NCI-H2107 (cell line): ENCODE measurements around the gene ZNF688.
"Not testable (repeated sequence)": the region's sequence is repeated elsewhere in the genome, so short reads cannot be mapped to it uniquely, and the experiment has no call there.

Experiments
- DNase-seq: peaks from one replicate; lab custom pipeline; 2025; lab: John Stamatoyannopoulos, UW

Gene ZNF688

DNA sequence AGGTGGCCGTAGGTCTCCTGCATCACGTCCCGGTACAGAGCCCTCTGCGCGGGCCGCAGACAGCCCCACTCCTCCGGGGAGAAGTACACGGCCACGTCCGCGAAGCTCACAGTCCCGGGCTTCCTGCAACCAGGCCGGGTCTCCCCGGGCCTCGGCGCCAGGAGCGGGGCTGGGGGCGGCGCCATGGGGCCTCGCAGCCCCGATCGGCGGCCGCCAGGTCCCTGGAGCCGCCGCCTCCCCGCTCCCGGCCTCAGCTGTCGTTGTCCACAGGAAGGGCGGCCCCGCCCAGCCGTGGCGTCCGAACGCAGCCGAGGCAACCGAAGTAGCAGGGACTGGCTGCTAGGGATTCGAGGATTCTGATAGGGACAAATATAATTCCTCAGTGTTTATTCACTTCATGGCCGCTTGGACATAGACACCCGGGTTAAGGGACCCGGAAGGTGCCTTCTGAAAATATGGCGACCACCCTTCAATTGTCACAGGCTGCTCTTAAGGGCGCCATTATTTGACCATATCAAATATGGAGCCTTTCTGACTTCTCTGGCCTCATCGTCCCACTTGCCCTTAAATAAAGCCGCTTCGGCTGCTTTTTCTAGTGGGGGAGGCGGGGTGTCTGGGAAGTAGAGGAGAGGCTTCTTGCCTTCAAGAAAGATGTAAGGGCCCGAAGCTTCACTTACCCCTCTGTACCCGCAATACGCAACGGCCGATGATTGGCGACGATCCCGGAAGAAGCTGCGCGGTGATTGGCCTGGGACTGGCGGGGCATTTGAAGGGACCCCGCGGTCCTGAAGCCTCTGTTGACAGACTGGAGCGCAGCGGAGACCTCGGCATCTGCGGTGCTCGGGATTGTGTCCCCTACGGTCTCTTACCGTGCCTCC is at the start of gene ZNF688:
TSS of gene ZNF688 (minus strand) at position 270 of the 878 bp plus-strand sequence. CDS start at position 185, 85 bp downstream.
- DNase-seq, result peak; percentile 83

DNA sequence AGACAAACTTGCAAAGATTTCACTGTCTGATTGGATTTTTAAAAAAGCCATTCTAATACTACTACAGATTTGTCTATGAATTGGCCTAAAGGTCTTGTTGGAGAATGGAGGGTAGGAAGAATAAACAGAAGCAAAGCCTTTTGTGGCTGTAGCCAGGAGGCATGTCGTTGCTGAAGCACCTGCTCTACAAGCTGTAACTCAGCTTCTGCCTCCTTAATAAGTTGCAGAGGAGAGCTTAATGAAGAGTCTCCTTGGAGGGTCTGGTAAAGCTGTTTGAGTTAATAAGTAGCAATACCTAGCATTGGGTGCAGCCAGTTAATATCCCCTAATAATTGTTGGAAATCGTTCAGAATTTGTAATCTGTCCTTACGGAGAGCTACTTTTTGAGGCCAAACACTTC is 48.7 kb upstream of the ZNF688 start:
- DNase-seq, result no peak

DNA sequence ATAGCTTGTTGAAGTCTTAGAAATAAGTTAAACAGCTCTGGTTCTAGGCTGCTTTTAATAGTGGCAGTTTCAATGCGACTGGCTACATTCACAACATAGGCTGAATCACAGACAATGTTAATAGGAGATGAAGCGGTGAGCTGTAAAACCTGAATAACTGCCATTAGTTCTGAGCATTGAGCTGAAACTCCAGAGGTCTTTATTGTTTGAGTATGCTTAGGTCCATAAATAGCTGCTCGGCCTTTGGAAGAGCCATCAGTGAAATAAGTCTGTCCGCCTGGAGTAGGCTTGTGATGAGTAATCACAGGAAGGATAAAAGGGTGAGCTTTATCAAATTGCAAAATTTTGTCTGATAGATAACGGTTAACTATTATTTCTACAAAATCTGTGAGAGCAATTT is 48.1 kb upstream of the ZNF688 start:
- no peak for DNase-seq

DNA sequence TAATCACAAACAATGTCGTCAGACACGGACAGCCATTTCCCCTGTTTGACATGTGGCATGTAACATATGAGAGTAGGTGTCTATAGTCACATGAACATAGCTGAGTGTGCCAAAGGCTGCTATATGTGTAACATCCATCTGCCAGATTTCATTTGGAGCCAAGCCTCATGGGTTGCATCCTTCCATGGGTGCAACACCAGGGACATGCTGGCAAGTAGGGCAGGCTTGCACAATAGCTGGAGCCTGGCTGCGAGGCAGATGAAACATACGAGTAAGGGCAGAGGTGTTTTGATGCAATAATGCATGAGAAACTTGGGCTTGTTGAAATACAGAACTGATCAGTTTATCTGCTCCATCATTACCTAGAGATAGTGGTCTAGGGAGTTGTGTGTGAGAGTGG is 47.7 kb upstream of the ZNF688 start:
- DNase-seq, result no peak

DNA sequence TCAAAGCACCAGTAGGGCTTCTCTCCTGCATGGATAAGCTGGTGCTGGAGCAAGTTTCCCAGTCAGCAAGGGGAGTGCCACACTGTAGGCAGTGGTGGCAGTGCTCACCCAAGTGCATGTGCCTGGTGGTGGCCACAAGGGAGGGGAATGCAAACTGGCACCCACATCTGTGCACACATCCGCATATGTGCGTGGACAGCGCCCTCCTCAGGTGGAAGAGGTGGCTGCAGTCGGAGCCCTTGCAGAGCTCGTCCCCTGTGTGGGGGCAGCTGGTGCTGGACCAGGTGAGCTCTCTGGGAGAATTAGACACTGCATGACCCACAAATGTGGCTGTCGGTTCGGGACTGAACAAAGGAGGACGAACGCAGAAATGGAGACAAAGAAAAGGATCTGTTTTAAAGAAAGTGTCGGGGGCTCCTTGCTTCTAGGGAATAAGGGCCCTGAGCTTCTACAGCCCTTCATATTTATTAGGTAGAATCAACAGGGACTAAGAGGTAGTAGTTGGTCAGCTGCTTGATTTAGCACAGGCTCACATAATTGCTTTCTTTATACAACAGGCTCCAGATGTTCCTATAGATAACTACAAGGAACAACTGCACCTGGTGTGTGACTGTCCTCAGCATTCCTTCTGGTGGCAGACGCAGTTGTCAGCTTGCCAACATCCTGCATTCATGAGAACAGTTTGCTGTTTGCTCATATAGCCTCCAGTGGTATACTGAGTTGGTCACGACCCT is 44.0 kb upstream of the ZNF688 start:
- no peak for DNase-seq

DNA sequence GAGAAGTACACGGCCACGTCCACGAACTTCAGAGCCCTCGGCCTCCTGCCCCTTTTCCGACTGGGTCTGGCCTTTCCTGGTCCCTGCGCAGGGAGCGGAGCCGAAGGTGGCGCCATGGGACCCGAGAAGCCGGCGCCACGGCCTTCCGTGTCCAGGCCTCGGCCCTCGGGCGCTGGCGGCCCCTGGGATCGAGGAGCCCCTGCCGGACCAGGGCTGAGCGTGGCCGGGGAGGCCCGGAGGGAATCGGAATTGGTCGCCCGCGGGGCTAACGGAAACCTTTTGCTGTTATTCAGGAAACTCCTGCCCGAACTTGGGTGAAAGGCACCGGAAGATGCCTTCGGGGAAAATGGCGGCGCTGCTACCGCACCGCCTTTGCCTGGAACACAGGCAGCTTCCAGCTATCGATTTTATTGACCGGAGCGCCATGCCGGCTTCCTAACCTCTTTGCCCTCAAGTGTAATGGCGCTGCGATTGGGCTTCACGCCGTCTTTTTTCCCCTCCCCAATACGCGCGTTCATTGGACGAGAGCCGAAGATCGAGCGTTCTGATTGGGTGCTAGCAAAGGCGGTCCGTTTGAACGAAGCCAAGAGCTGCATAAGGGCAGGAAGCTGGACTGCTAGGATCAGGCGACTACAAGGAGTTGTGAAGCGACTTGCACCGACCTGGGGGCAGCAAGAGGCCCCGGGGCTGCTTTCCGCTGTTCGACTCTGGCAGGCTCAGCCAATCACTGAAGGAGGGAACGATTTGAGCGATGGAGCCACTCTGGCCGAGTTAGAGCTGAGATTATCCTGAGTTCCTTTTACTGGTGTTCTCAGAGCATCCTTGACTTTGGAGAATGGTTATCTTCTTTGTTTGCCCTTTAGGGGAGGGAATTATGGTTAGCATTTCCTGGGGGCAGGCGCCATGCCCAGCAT is 38.7 kb upstream of the ZNF688 start, which contains the start of gene ZNF689:
TSS of gene ZNF689 (minus strand) at position 464 of the 914 bp plus-strand sequence. CDS start at position 116, 348 bp downstream.
- DNase-seq, result peak; percentile 97

DNA sequence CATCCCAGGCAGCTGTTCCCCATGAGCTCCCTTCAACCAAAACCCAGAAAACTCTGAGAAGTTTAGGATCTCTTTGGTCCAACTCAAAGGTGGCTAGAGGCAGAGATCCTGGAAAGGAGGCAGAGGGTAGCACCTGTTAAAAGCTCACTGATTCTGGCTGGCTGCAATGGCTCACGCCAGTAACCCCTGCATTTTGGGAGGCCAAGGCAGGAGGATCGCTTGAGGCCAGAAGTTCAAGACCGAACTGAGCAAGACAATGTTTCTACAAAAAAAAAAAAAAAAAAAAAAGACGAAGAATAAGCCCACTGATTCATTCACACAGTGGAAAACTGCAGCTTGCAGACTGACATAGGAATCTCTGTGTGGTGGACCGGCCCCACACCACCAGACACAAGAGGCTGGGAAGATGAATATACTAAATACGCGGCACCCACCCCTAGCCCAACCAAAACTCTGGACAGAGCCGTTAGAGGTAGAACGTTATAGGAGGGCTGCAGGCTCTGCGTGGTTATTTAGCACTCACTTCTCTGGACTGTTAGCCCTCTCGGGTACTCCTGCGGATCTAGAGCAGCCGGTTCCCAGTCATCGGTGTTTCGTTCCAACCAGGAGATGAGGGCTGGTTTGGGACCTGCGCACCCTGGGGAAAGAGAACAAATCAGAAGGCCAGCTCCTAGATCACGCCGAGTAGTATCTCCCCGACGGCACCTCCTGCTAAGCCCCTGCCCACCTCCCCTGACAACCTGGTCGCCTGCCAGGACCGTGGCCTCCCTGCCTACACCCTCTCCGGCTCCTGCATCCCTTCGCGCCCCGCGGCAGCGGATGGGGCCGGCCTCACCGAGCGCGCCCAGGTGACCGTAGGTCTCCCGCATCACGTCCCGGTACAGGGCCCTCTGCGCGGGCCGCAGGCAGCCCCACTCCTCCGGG is 37.8 kb upstream of the ZNF688 start:
- DNase-seq, result peak; percentile 24

DNA sequence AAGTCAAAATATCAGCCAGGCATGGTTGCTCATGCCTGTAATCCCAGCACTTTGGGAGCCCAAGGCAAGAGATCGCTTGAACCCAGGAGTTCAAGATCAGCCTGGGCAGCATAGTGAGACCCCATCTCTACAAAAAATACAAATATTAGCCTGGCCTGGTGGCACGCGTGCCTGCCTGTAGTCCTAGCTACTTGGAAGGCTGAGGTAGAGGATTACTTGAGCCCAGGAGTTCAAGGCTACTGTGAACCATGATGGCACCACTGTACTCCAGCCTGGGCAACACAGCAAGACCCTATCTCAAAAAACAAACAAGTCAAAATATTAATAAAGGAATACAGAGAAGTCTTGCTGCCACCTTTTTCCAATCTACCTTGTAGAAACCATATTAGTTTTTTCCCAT is 34.5 kb upstream of the ZNF688 start:
- no peak for DNase-seq

DNA sequence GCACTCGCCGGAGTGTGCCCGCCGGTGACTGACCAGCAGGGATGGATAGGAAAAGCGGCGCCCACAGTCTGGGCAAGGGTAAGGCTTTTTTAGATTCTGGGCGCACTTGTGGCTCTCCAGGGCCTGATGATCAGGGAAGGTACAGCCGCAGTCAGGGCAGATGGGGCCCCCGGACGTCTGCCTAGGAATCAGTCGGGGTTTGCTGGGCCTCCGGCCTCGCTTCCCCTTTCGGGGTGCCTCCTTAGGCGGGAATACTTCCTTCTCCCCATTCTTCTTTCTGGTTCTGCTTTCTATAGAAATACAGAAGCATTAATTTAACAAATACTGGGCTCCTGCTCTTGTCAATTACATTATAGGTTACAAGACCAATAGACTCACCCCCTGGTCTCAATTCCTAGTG is 33.6 kb upstream of the ZNF688 start:
- DNase-seq, result no peak

DNA sequence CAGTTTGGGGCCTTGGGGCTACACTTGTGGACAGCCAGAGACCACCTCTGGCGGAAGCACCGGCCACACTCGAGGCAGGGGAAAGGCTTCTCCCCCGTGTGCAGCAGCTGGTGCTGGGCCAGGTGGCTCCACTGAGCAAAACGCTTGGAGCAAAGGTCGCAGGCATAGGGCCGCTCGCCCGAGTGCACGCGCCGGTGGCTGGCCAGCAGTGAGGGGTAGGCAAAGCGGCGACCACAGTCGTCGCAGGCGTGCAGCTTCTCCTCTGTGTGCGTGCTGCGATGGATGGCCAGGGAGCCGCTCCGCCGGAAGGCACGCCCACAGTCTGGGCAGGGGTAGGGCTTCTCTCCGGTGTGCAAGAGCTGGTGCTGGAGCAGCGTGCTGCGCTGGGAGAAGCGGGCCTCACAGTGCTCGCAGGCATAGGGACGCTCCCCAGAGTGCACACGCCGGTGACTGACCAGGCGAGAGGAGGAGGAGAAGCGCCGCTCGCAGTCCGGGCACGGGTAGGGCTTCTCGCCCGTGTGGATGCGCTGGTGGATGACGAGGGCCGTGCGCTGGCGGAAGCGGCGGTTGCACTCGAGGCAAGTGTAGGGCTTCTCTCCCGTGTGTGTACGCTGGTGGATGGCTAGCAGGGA is 32.9 kb upstream of the ZNF688 start:
- DNase-seq, result no peak

DNA sequence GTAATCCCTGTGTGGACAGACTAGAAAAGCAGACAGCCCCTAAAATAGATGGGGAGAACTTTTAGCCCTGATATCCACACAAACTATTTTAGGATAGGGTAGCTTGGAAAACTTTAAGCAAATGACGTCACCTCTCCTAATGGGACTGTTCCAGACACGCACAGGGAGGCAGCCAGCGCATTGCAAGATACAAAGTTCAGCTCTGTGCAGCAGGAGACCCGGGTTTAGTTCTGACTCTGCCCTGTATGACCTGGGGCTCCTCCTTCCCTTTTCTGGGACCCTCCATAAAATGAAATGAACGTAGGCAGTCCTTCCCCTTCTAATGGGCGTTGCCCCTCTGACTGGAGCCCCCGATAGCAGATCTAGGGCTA is 32.4 kb upstream of the ZNF688 start:
- DNase-seq, result no peak

DNA sequence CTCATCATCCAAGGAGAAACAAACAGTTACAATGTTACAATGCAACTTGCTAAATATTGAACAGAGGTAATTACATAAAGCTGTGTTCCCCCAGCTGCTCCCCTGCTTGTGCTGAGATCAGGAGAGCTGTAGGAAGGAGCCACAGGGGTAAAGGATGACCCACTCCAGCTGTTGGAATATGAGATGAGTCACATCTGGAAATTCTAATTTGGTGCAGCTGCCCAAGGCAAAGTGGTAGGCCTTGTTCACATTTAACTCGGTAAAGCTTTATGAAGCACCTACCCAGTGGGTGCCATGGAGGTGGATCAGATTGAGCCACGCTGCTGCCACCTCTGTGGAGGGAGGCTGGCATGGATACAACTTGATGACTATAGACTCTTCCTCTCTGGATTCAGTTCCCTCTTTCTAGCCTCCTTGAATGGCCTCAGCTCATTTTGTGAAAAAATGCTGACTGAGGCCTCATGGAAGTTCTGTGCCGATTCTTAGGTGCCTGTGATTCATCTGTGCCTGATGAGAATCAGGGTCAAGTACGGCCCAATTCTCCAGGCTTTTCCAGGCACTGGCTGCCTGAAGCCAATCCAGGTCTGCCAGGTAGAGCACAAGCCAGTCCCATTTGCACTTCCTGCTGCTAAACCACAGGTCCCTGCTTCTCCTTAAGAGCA is 31.2 kb upstream of the ZNF688 start:
- DNase-seq, result no peak

DNA sequence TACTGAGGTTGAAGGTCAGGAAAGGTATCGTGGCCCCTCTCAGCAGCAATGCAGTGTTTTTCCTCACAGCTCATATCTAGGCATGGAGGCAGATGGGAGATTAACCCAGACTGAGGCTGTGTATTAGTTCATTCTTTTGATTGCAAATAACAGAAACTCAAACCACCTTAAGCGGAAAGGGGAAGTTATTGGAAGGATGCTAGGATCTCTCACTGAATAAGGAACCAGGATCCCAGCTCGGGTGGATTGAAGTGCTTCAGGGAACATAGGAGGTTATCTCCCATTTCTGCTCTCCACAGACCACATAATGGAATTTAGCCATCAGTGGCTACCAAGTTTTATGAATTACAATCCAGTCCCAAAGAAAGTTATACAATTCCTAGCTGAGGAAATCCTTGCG is 30.5 kb upstream of the ZNF688 start:
- no peak for DNase-seq

DNA sequence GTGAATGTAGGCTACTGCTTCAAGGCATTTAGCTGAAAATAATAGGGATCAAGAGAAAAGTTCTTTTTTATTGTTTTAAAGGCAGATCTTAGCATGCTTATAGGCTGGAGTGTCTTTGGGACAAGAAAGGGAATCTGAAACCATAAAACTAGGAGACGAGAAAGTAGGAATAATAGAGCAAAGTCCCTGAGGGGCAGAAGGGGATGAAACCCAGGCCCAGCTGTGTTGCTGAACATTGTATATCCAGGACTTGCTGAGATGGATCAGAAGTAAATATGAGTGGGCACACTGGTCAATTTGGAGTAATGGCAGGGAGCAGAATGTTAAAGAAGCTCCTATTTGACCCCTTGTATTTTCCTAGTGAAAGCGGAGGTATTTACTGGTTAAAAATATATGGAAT is 29.4 kb upstream of the ZNF688 start:
- no peak for DNase-seq

DNA sequence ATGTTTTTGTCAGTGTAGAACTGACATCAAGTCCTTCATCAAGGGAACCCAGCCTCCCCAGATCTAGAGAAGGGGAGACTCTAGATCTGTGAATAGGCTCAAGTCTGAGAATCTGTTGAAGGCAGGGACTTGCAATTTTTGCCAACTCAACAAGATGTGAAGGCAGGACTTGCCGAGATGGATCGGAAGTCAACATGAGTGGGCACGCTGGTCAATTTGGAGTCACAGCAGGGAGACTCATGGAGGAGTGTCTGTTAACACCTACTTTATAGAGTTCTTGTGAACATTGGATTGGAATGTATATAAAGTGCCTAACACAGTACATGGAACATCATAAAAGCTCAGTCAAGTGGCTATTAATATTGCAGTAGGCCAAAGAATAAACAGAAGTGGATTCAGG is 28.7 kb upstream of the ZNF688 start:
- DNase-seq, result no peak

DNA sequence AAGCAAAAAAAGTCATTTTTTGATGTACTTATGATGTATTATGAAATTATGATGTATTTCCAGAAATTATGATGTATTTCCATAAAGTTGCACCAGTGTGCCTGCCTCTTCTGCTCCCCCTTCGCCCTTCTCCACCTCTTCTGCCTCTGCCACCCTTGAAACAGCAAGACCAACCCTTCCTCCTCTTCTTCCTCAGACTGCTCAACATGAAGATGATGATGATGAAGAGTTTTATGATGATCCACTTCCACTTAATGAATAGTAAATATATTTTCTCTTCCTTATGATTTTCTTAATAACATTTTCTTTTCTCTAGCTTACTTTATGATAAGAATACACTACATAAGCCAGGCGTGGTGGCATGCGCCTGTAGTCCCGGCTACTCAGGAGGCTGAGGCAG is 21.4 kb upstream of the ZNF688 start:
- DNase-seq, result no peak

DNA sequence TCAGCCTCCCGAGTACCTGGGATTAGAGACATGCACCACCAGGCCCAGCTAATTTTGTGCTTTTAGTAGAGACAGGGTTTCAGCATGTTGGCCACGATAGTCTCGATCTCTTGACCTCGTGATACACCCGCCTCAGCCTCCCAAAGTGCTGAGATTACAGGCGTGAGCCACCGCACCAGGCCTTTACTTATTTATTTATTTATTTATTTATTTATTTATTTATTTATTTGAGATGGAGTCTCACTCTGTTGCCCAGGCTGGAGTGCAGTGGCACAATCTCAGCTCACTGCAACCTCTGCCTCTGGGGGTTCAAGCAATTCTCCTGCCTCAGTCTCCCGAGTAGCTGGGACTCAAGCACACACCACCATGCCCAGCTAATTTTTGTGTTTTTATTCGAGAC is 19.4 kb upstream of the ZNF688 start:
- DNase-seq, result not testable (repeated sequence)

DNA sequence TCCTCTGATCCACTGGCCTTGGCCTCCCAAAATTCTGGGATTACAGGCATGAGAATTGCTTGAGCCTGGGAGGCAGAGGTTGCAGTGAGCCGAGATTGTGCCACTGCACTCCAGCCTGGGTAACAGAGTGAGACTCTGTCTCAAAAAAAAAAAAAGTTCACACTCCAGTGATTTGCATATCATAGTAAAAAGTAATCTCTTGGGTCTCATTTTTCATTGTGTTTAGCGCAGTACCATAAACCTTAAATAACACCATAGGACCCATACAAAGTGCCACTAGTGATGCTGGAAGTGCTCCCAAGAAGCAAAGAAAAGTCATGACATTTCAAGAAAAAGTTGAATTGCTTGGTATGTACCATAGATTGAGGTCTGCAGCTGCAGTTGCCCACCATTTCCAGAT is 18.1 kb upstream of the ZNF688 start:
- not testable (repeated sequence) for DNase-seq

DNA sequence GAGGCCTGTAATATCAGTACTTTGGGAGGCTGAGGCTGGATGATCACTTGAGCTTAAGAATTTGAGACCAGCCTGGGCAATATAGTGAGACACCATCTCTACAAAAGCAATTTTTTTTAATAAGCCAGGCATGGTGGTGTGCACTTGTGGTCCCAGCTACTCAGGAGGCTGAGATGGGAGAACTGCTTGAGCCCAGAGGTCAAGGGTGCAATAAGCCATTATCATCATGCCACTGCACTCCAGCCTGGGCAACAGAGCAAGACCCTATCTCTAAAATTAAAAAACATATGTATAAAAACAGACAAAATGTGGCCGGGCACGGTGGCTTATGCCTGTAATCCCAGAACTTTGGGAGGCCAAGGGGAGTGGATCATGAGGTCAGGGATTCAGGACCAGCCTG is 17.1 kb upstream of the ZNF688 start:
- no peak for DNase-seq
